Measurements from ENCODE around the gene RAC3. TPM values are rescaled to one million over a fixed set of nuclear protein-coding genes. Genes with fewer than 3 reads are reported as not detected.

RAC3 gene
- total RNA-seq, 2 experiments from 2014 or later, result 6.7 to 7.6 TPM

- POLR2A ChIA-PET, result interaction anchor here (0.7 to 5.7 kb wide), 5 partner anchors 10 to 78 kb away, joined by 3 to 39 read pairs (median 3); partner anchors contain the start of genes DCXR, FASN and NOTUM
- H3K4me1 Mint-ChIP-seq, result peaks cover 13% of the 10 kb centered on the region
- DNase-seq (peak; percentile 82), ATAC-seq (ENCODE audit: low read depth) (no peak)
- no peaks in the 10 kb centered on the region for H3K9me3 Mint-ChIP-seq
- H3K27ac Mint-ChIP-seq, result no peak overlapping the region
- H3K36me3 Mint-ChIP-seq, result no peaks in the 10 kb centered on the region
- no peaks in the 10 kb centered on the region for H3K27me3 Mint-ChIP-seq
- peak overlapping the region; percentile 16 for H3K4me3 Mint-ChIP-seq
Observed at GRCh38 chr17:82019690-82020571, 11.5 kb upstream of the RAC3 start.

GRCh38 chr17:82020572-82021106 is 10.8 kb upstream of the RAC3 start:
- Mint-ChIP-seq H3K27me3 (no peaks in the 10 kb centered on the region), H3K4me1 (peaks cover 15% of the 10 kb centered on the region), H3K36me3 (no peaks in the 10 kb centered on the region), H3K9me3 (no peaks in the 10 kb centered on the region), H3K27ac (peak overlapping the region; percentile 65), H3K4me3 (peak overlapping the region; percentile 22)
- DNase-seq (no peak), ATAC-seq (ENCODE audit: low read depth) (no peak)
- POLR2A ChIA-PET, result interaction anchor here (0.5 to 5.7 kb wide), 9 partner anchors 9 to 78 kb away, joined by 3 to 39 read pairs (median 4); partner anchors contain the start of genes DCXR and NOTUM

GRCh38 chr17:82021107-82021899 is 10.2 kb upstream of the RAC3 start:
- Mint-ChIP-seq H3K27me3 (no peaks in the 10 kb centered on the region), H3K4me1 (peaks cover 15% of the 10 kb centered on the region), H3K36me3 (no peaks in the 10 kb centered on the region), H3K4me3 (peak overlapping the region; percentile 86), H3K9me3 (no peaks in the 10 kb centered on the region), H3K27ac (peak overlapping the region; percentile 72)
- POLR2A ChIA-PET, result interaction anchor here (0.5 to 5.7 kb wide), 15 partner anchors 9 to 471 kb away, joined by 3 to 39 read pairs (median 4); partner anchors contain the start of genes DCXR, DUS1L and NOTUM
- DNase-seq (peak; percentile 69), ATAC-seq (ENCODE audit: low read depth) (no peak)

GRCh38 chr17:82021900-82022309 is 9.6 kb upstream of the RAC3 start:
- Mint-ChIP-seq H3K27ac (peak overlapping the region; percentile 72), H3K9me3 (no peaks in the 10 kb centered on the region), H3K4me3 (peak overlapping the region; percentile 86), H3K27me3 (no peaks in the 10 kb centered on the region), H3K4me1 (peaks cover 16% of the 10 kb centered on the region), H3K36me3 (no peaks in the 10 kb centered on the region)
- DNase-seq (no peak), ATAC-seq (ENCODE audit: low read depth) (no peak)
- POLR2A ChIA-PET, result interaction anchor here (0.6 to 5.7 kb wide), 17 partner anchors 9 to 1750 kb away, joined by 3 to 39 read pairs (median 3); partner anchors contain the start of genes DCXR, DUS1L and NOTUM

GRCh38 chr17:82022310-82022980 is 9.0 kb upstream of the RAC3 start, which contains the start of gene CENPX:
TSS of gene CENPX (minus strand) at chr17:82022878. CDS start at chr17:82022861, 17 bp downstream.
- POLR2A ChIA-PET, result interaction anchor here (0.7 to 5.7 kb wide), 20 partner anchors 8 to 1750 kb away, joined by 3 to 39 read pairs (median 4); partner anchors contain the start of genes ANAPC11, ASPSCR1, DCXR and DUS1L
- H3K36me3 Mint-ChIP-seq, result no peaks in the 10 kb centered on the region
- ATAC-seq (ENCODE audit: low read depth) (no peak), DNase-seq (peak; percentile 54)
- no peaks in the 10 kb centered on the region for H3K27me3 Mint-ChIP-seq
- H3K4me1 Mint-ChIP-seq, result peaks cover 19% of the 10 kb centered on the region
- no peaks in the 10 kb centered on the region for H3K9me3 Mint-ChIP-seq
- H3K4me3 Mint-ChIP-seq, result peak within 1 kb of the TSS; percentile 86
- peak within 1 kb of the TSS; percentile 72 for H3K27ac Mint-ChIP-seq

GRCh38 chr17:82022981-82023446 is 8.5 kb upstream of the RAC3 start, which contains the start of gene LRRC45:
TSS of gene LRRC45 (plus strand) at chr17:82023305. CDS start at chr17:82023644, 339 bp downstream.
- peak within 1 kb of the TSS; percentile 86 for H3K4me3 Mint-ChIP-seq
- H3K27me3 Mint-ChIP-seq, result no peaks in the 10 kb centered on the region
- POLR2A ChIA-PET, result interaction anchor here (0.7 to 5.7 kb wide), 15 partner anchors 8 to 206 kb away, joined by 3 to 39 read pairs (median 4); partner anchors contain the start of genes ANAPC11, ASPSCR1, DCXR and FASN

GRCh38 chr17:82023447-82024241 is 7.8 kb upstream of the RAC3 start:
- ATAC-seq (ENCODE audit: low read depth), result no peak

More at GRCh38 chr17:82022981-82023446, 8.5 kb upstream of the RAC3 start, which contains the start of gene LRRC45:
- peaks cover 19% of the 10 kb centered on the region for H3K4me1 Mint-ChIP-seq
- peak; percentile 100 for DNase-seq
- peak within 1 kb of the TSS; percentile 72 for H3K27ac Mint-ChIP-seq
- H3K36me3 Mint-ChIP-seq, result no peaks in the 10 kb centered on the region
- no peaks in the 10 kb centered on the region for H3K9me3 Mint-ChIP-seq
- peak; percentile 94 for ATAC-seq (ENCODE audit: low read depth)

GRCh38 chr17:82024859-82025258 is 6.6 kb upstream of the RAC3 start:
- Mint-ChIP-seq H3K27me3 (no peaks in the 10 kb centered on the region), H3K27ac (no peak overlapping the region), H3K4me3 (no peak overlapping the region), H3K36me3 (peaks cover 4% of the 10 kb centered on the region), H3K9me3 (no peaks in the 10 kb centered on the region), H3K4me1 (peaks cover 22% of the 10 kb centered on the region)
- POLR2A ChIA-PET, result interaction anchor here (2.0 kb wide), 1 partner anchor 81 kb away, joined by 6 read pairs; no protein-coding TSS in a partner anchor
- ATAC-seq (ENCODE audit: low read depth), result no peak
- DNase-seq, result no peak

More at GRCh38 chr17:82023447-82024241, 7.8 kb upstream of the RAC3 start:
- H3K9me3 Mint-ChIP-seq, result no peaks in the 10 kb centered on the region
- POLR2A ChIA-PET, result interaction anchor here (0.7 to 5.7 kb wide), 13 partner anchors 8 to 215 kb away, joined by 3 to 39 read pairs (median 4); partner anchors contain the start of genes ANAPC11, ASPSCR1, DCXR and FASN
- no peaks in the 10 kb centered on the region for H3K36me3 Mint-ChIP-seq
- peak overlapping the region; percentile 60 for H3K27ac Mint-ChIP-seq
- no peaks in the 10 kb centered on the region for H3K27me3 Mint-ChIP-seq
- H3K4me3 Mint-ChIP-seq, result peak overlapping the region; percentile 86
- DNase-seq, result no peak
- peaks cover 19% of the 10 kb centered on the region for H3K4me1 Mint-ChIP-seq

GRCh38 chr17:82025401-82026107 is 5.9 kb upstream of the RAC3 start:
- H3K4me3 Mint-ChIP-seq, result no peak overlapping the region
- no peaks in the 10 kb centered on the region for H3K9me3 Mint-ChIP-seq
- no peak overlapping the region for H3K27ac Mint-ChIP-seq
- H3K36me3 Mint-ChIP-seq, result peaks cover 4% of the 10 kb centered on the region
- DNase-seq (no peak), ATAC-seq (ENCODE audit: low read depth) (no peak)
- H3K4me1 Mint-ChIP-seq, result peaks cover 23% of the 10 kb centered on the region
- no peaks in the 10 kb centered on the region for H3K27me3 Mint-ChIP-seq
- POLR2A ChIA-PET, result no interaction called here

- Mint-ChIP-seq H3K36me3 (peaks cover 6% of the 10 kb centered on the region), H3K27ac (no peak overlapping the region), H3K4me3 (no peak overlapping the region), H3K4me1 (peaks cover 15% of the 10 kb centered on the region), H3K9me3 (no peaks in the 10 kb centered on the region), H3K27me3 (no peaks in the 10 kb centered on the region)
- POLR2A ChIA-PET, result no interaction called here
- ATAC-seq (ENCODE audit: low read depth) (no peak), DNase-seq (no peak)
Observed at GRCh38 chr17:82028246-82028645, 3.2 kb upstream of the RAC3 start.

GRCh38 chr17:82028966-82029365 is 2.5 kb upstream of the RAC3 start:
- H3K4me1 Mint-ChIP-seq, result peaks cover 14% of the 10 kb centered on the region

More at GRCh38 chr17:82028966-82029365, 2.5 kb upstream of the RAC3 start:
- POLR2A ChIA-PET, result interaction anchor here (1.7 kb wide), 1 partner anchor 70 kb away, joined by 9 read pairs; the partner anchor contains the start of gene FASN
- Mint-ChIP-seq H3K27ac (no peak overlapping the region), H3K9me3 (no peaks in the 10 kb centered on the region), H3K27me3 (no peaks in the 10 kb centered on the region), H3K4me3 (no peak overlapping the region), H3K36me3 (peaks cover 6% of the 10 kb centered on the region)
- DNase-seq (no peak), ATAC-seq (ENCODE audit: low read depth) (no peak)
